NCI-H1694 treated with DMSO at 0.1 percent for 48 hours (cell line): Measurements from ENCODE around the gene GOLGA6L9.
"Not testable (repeated sequence)": the region's sequence is repeated elsewhere in the genome, so short reads cannot be mapped to it uniquely, and the experiment has no call there.

Experiments used
- DNase-seq: peaks from one replicate; lab custom pipeline; 2025; lab: John Stamatoyannopoulos, UW

Gene GOLGA6L9

GRCh38 chr15:82429693-82430092 lies at the start of gene GOLGA6L9:
GOLGA6L9 (plus strand) TSS chr15:82429816; CDS start chr15:82430080, 264 bp downstream.
- not testable (repeated sequence) for DNase-seq

GRCh38 chr15:82381330-82381955 lies 48.2 kb upstream of the GOLGA6L9 start:
- DNase-seq: not testable (repeated sequence)

- DNase-seq: not testable (repeated sequence)
Observed at GRCh38 chr15:82387209-82387608, 42.4 kb upstream of the GOLGA6L9 start.

DNA sequence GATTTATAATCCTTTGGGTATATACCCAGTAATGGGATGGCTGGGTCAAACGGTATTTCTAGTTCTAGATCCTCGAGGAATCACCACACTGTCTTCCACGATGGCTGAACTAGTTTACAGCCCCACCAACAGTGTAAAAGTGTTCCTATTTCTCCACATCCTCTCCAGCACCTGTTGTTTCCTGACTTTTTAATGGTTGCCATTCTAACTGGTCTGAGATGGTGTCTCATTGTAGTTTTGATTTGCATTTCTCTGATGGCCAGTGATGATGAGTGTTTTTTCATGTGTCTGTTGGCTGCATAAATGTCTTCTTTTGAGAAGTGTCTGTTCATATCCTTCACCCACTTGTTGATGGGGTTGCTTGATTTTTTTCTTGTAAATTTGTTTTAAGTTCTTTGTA lies 39.5 kb upstream of the GOLGA6L9 start:
- DNase-seq: not testable (repeated sequence)

- DNase-seq: not testable (repeated sequence)
Observed at GRCh38 chr15:82392077-82392476, 37.5 kb upstream of the GOLGA6L9 start.

- DNase-seq: no peak
Observed at GRCh38 chr15:82393671-82394070, 35.9 kb upstream of the GOLGA6L9 start.

DNA sequence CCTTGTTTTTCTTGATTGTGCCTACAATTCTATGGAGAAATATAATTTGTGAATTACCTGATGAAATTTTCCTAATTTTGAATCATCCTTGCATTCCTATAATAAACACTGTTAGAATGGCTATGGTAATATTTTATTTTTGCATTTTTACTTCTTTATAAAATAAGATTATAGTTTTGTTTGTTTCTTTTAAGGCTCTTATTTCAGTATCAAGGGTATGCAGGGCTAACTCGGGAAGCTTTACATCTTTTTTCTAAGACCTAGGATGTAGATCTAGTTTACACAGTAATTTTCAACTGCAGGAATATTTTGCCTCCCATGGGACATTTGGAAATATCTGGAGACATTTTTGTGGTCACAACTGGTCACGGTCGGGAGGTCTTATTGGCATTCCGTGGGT lies 33.8 kb upstream of the GOLGA6L9 start:
- not testable (repeated sequence) for DNase-seq

DNA sequence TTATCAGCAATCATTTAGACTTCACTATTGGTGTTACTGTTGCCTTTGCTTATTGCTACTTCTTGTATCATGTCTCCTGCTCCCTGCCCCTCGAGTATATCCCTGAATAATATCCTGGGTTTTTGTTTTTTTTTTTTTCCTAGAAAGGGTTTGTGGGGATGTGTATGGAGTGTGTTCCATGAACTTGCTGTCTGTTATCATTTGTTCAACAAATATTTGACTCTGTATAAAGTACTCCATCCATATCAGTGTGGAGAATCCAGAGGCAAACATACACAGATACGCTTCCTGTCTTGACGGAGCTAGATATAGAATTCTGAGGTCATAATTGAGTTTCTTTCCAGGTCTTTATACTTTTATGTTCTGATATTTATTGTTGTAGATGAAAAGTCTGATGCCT lies 31.8 kb upstream of the GOLGA6L9 start:
- DNase-seq: no peak

GRCh38 chr15:82398785-82399184 lies 30.8 kb upstream of the GOLGA6L9 start:
- DNase-seq: no peak

- DNase-seq: not testable (repeated sequence)
Observed at GRCh38 chr15:82399366-82400103, 30.1 kb upstream of the GOLGA6L9 start.

GRCh38 chr15:82401918-82402317 lies 27.7 kb upstream of the GOLGA6L9 start:
- not testable (repeated sequence) for DNase-seq

GRCh38 chr15:82402341-82402740 lies 27.3 kb upstream of the GOLGA6L9 start:
- DNase-seq: not testable (repeated sequence)

- DNase-seq: not testable (repeated sequence)
Observed at GRCh38 chr15:82406211-82406610, 23.4 kb upstream of the GOLGA6L9 start.

- not testable (repeated sequence) for DNase-seq
Observed at GRCh38 chr15:82410306-82410705, 19.3 kb upstream of the GOLGA6L9 start.

DNA sequence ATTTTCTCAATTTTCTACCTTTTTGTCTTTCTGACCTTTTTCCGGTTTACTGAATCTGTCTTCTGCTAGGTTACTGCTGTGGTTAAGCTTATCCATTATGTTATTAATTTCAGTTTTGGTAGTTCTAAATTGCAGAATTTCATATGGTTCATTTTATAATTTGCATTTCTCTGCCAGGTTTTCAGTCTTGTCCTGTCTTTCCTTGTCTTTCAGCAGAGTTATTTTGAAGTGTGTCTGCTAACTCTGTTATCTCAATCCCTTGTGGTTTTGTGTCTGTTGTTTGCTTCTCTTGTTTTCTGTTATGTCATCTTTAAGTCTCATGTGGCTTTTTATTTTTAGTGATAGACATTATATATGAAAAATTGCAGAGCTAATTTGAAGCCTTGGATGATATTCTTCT lies 18.0 kb upstream of the GOLGA6L9 start:
- DNase-seq: not testable (repeated sequence)

DNA sequence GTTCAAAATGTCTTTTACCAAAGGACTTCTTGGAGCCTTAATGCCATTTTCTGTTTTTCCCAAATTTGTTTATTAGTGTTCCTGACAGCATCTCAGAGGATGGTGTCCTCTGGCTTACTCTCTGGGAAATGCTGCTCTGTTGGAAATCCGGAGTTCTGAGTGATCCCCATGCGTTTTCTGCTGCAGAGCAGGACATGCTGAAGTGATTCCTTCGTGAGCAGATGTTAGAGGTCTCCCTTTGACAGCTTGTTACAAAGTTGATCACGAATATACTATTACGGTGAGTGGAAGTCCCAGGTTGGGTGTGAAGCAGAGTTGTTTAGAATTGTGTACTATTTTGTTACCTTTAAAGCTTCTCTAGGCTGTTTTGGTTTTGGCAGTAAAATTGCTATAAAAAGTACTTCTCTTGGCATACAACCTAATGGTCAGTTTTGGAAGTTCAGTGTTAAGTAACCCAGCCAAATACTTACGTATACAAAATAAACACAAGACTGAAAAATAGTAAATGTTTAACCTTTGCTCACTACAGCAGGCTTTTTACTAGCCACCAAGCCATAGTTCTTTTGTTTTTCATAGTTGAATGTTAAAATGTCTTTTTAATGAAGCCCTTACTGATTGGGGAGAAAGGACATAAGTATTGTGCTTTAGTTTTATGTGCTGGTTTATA lies 15.0 kb upstream of the GOLGA6L9 start:
- not testable (repeated sequence) for DNase-seq

- not testable (repeated sequence) for DNase-seq
Observed at GRCh38 chr15:82420516-82420915, 9.1 kb upstream of the GOLGA6L9 start.

GRCh38 chr15:82420966-82421365 lies 8.7 kb upstream of the GOLGA6L9 start:
- not testable (repeated sequence) for DNase-seq

- DNase-seq: not testable (repeated sequence)
Observed at GRCh38 chr15:82427117-82427516, 2.5 kb upstream of the GOLGA6L9 start.

GRCh38 chr15:82445420-82445819 lies 15.8 kb downstream of the GOLGA6L9 start:
- not testable (repeated sequence) for DNase-seq

GRCh38 chr15:82457336-82457735 lies 27.7 kb downstream of the GOLGA6L9 start:
- DNase-seq: not testable (repeated sequence)

GRCh38 chr15:82465629-82466028 lies 36.0 kb downstream of the GOLGA6L9 start:
- not testable (repeated sequence) for DNase-seq

DNA sequence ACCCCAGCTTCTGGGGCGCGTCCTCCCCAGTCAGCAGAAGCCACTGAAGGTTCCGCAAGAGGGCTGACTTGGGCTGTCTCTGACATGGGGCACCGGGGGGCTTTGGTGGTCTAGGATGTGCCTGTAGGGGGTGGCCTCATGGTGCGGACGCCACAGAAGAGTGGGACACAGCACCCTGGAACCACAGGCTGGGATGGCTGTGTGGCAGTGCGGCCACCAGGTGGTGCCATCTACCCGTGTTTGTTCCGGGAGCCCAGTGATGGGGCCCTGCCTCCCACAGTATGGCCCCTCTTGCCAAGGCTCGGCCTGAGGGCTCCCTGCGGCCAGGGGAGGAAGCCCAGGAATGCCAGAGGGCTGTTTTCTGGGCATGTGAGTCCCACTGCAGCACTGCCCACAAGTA lies 38.6 kb downstream of the GOLGA6L9 start:
- DNase-seq: not testable (repeated sequence)
